GM18502 (cell line): ENCODE measurements around the gene LRRC9.
"Not testable (repeated sequence)": the region's sequence is repeated elsewhere in the genome, so short reads cannot be mapped to it uniquely, and the experiment has no call there.

ENCODE experiments used
- ATAC-seq: cut with Tn5 transposase; IDR thresholded peaks from one replicate; pipeline ENCODE4 v1.9.1; 2021; ENCODE audit warnings: mild to moderate bottlenecking; ENCODE audit not compliant: unreplicated experiment, poor library complexity

LRRC9 gene

GRCh38 chr14:59919570-59920377 lies at the start of gene LRRC9:
Gene LRRC9, plus strand, starts transcription at chr14:59920144.
- ATAC-seq: no peak

- peak; percentile 77 for ATAC-seq
These were observed 49.4 kb upstream of the LRRC9 start, which contains the start of gene RTN1 for GRCh38 chr14:59870277-59871165. Gene RTN1, minus strand, starts transcription at chr14:59870776. Its CDS starts 146 bp downstream, at chr14:59870630.

GRCh38 chr14:59871166-59871495 lies 48.8 kb upstream of the LRRC9 start:
- no peak for ATAC-seq

- ATAC-seq: peak; percentile 50
These were observed 37.0 kb upstream of the LRRC9 start for GRCh38 chr14:59882957-59883356.

- no peak for ATAC-seq
These were observed 29.3 kb upstream of the LRRC9 start for GRCh38 chr14:59890676-59891075.

GRCh38 chr14:59895721-59896120 lies 24.2 kb upstream of the LRRC9 start:
- ATAC-seq: no peak

- peak; percentile 75 for ATAC-seq
These were observed 22.1 kb upstream of the LRRC9 start for GRCh38 chr14:59897757-59898383.

- no peak for ATAC-seq
These were observed 19.4 kb upstream of the LRRC9 start for GRCh38 chr14:59900556-59900955.

GRCh38 chr14:59904184-59904583 lies 15.8 kb upstream of the LRRC9 start:
- no peak for ATAC-seq

- no peak for ATAC-seq
These were observed 14.8 kb upstream of the LRRC9 start for GRCh38 chr14:59905188-59905587.

GRCh38 chr14:59912443-59912842 lies 7.5 kb upstream of the LRRC9 start:
- no peak for ATAC-seq

GRCh38 chr14:59913187-59913586 lies 6.8 kb upstream of the LRRC9 start:
- no peak for ATAC-seq

- peak; percentile 70 for ATAC-seq
These were observed 947 bp upstream of the LRRC9 start for GRCh38 chr14:59918824-59919569.

GRCh38 chr14:59920378-59920683 lies 387 bp downstream of the LRRC9 start:
- ATAC-seq: no peak

- no peak for ATAC-seq
These were observed 5.9 kb downstream of the LRRC9 start for GRCh38 chr14:59925797-59926196.

GRCh38 chr14:59926534-59926933 lies 6.6 kb downstream of the LRRC9 start:
- ATAC-seq: no peak

GRCh38 chr14:59931237-59931636 lies 11.3 kb downstream of the LRRC9 start:
- no peak for ATAC-seq

- no peak for ATAC-seq
These were observed 16.2 kb downstream of the LRRC9 start for GRCh38 chr14:59936145-59936544.

- ATAC-seq: peak; percentile 82
These were observed 19.9 kb downstream of the LRRC9 start for GRCh38 chr14:59939828-59940227.

- ATAC-seq: not testable (repeated sequence)
These were observed 22.4 kb downstream of the LRRC9 start for GRCh38 chr14:59942296-59942862.
